ENCODE results near the gene OSBPL7.

The OSBPL7 gene

DNA sequence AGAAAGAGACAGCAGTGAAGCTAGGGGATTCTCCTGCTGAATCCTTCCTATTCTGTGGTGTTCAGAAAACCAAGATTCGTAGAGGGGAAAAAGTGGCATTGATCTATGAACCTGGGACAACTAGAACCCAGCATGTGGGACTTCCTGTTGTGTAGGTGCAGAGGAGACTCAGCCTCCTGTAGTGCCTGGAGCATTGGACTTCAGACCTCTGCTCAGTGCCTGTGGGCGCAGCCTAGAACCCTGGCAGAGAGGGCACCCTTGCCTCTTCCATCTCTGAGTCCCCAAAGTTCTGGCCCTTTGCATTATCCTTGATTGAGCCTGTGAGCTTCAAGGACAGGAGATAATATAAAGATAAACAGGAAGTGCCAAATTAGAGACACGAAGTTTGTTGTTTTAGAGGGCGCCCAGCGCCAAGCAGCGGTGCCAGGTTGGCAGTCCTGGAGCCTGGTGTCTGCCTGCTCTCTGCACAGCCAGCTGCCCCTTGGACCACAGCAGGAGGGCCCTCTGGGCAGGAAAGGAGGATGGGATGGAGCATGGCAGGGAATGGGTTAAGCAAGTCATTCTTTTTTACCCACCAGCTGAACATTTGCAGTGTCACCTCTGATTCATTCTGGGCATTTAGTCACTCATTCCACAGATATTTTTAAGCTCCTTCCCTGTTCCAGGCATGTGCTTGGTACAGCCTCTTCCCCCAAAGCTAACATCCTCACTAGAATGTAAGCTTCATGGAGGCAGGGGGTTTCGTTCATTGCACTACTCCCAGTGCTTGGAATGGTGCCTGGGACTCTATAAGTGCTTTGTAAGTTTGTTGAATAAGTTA is 41.2 kb upstream of the OSBPL7 start:
- DNase-seq (ENCODE audit: insufficient read length, low spot score) (no peak), FAIRE-seq (no peak)
- TF ChIP-seq POU2F2 (IDR thresholded peaks at IDR 0.05; ENCODE audit: low read depth, low read length) (no peak), SPI1 (IDR thresholded peaks at IDR 0.05; ENCODE audit: low read depth, low read length) (peak; percentile 9; the same call in 1 of the 2 replicates), PAX5 (IDR thresholded peaks at IDR 0.05; ENCODE audit: insufficient read depth, low read length, severe bottlenecking) (no peak)

GRCh38 chr17:47860386-47860785 is 38.8 kb upstream of the OSBPL7 start:
- no peak for FAIRE-seq
- TF ChIP-seq POLR2AphosphoS5 (IDR thresholded peaks at IDR 0.05; ENCODE audit: low read depth, low read length) (no peak), TAF1 (IDR thresholded peaks at IDR 0.05; ENCODE audit: low read depth, low read length) (no peak), POU2F2 (IDR thresholded peaks at IDR 0.05; ENCODE audit: low read depth, low read length) (no peak), POLR2A (IDR thresholded peaks at IDR 0.05; ENCODE audit: low read depth, low read length) (no peak), SPI1 (IDR thresholded peaks at IDR 0.05; ENCODE audit: low read depth, low read length) (no peak), PAX5 (IDR thresholded peaks at IDR 0.05; ENCODE audit: insufficient read depth, low read length, severe bottlenecking) (no peak)
- DNase-seq (ENCODE audit: insufficient read length, low spot score): no peak

GRCh38 chr17:47857551-47858455 is 36.2 kb upstream of the OSBPL7 start:
- FAIRE-seq: no peak
- no peak for DNase-seq (ENCODE audit: insufficient read length, low spot score)
- no peak for TF ChIP-seq POLR2AphosphoS5 (IDR thresholded peaks at IDR 0.05; ENCODE audit: low read depth, low read length)
- TF ChIP-seq TAF1 (IDR thresholded peaks at IDR 0.05; ENCODE audit: low read depth, low read length): no peak
- no peak for TF ChIP-seq POU2F2 (IDR thresholded peaks at IDR 0.05; ENCODE audit: low read depth, low read length)
- TF ChIP-seq PAX5 (IDR thresholded peaks at IDR 0.05; ENCODE audit: insufficient read depth, low read length, severe bottlenecking): no peak
- TF ChIP-seq SPI1 (IDR thresholded peaks at IDR 0.05; ENCODE audit: low read depth, low read length): no peak
- no peak for TF ChIP-seq POLR2A (IDR thresholded peaks at IDR 0.05; ENCODE audit: low read depth, low read length)

DNA sequence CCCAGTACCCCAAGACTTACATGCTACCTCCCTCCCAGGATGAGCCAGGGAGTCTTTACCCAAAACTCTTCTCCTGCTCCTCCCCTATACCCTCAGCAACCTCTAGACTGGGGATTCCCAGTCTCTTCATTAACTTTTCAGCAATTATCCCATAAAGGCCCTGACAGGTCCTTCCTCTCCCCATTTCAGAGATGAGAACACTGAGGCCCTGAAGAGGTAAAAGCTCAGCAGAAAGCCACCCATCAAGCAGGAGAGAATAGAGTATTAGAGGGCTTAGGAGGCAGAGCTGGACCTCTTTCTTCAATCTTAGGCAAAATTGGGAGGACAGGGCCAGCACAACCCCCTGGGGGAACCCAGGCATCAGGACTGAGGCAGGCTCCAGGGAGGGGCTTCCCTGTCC is 35.2 kb upstream of the OSBPL7 start:
- no peak for TF ChIP-seq PAX5 (IDR thresholded peaks at IDR 0.05; ENCODE audit: insufficient read depth, low read length, severe bottlenecking)
- TF ChIP-seq POLR2AphosphoS5 (IDR thresholded peaks at IDR 0.05; ENCODE audit: low read depth, low read length): no peak
- no peak for TF ChIP-seq POU2F2 (IDR thresholded peaks at IDR 0.05; ENCODE audit: low read depth, low read length)
- TF ChIP-seq POLR2A (IDR thresholded peaks at IDR 0.05; ENCODE audit: low read depth, low read length): no peak
- no peak for TF ChIP-seq SPI1 (IDR thresholded peaks at IDR 0.05; ENCODE audit: low read depth, low read length)
- no peak for TF ChIP-seq TAF1 (IDR thresholded peaks at IDR 0.05; ENCODE audit: low read depth, low read length)
- no peak for DNase-seq (ENCODE audit: insufficient read length, low spot score)
- FAIRE-seq: no peak

GRCh38 chr17:47855737-47856136 is 34.1 kb upstream of the OSBPL7 start:
- no peak for DNase-seq (ENCODE audit: insufficient read length, low spot score)

GRCh38 chr17:47853616-47854015 is 32.0 kb upstream of the OSBPL7 start:
- TF ChIP-seq SPI1 (IDR thresholded peaks at IDR 0.05; ENCODE audit: low read depth, low read length) (no peak), POLR2A (IDR thresholded peaks at IDR 0.05; ENCODE audit: low read depth, low read length) (no peak), TAF1 (IDR thresholded peaks at IDR 0.05; ENCODE audit: low read depth, low read length) (no peak), POU2F2 (IDR thresholded peaks at IDR 0.05; ENCODE audit: low read depth, low read length) (no peak), PAX5 (IDR thresholded peaks at IDR 0.05; ENCODE audit: insufficient read depth, low read length, severe bottlenecking) (no peak), POLR2AphosphoS5 (IDR thresholded peaks at IDR 0.05; ENCODE audit: low read depth, low read length) (no peak)
- DNase-seq (ENCODE audit: insufficient read length, low spot score) (no peak), FAIRE-seq (no peak)

More at GRCh38 chr17:47855737-47856136, 34.1 kb upstream of the OSBPL7 start:
- FAIRE-seq: no peak
- TF ChIP-seq POLR2AphosphoS5 (IDR thresholded peaks at IDR 0.05; ENCODE audit: low read depth, low read length) (no peak), TAF1 (IDR thresholded peaks at IDR 0.05; ENCODE audit: low read depth, low read length) (no peak), POLR2A (IDR thresholded peaks at IDR 0.05; ENCODE audit: low read depth, low read length) (no peak), SPI1 (IDR thresholded peaks at IDR 0.05; ENCODE audit: low read depth, low read length) (no peak), POU2F2 (IDR thresholded peaks at IDR 0.05; ENCODE audit: low read depth, low read length) (no peak), PAX5 (IDR thresholded peaks at IDR 0.05; ENCODE audit: insufficient read depth, low read length, severe bottlenecking) (no peak)

DNA sequence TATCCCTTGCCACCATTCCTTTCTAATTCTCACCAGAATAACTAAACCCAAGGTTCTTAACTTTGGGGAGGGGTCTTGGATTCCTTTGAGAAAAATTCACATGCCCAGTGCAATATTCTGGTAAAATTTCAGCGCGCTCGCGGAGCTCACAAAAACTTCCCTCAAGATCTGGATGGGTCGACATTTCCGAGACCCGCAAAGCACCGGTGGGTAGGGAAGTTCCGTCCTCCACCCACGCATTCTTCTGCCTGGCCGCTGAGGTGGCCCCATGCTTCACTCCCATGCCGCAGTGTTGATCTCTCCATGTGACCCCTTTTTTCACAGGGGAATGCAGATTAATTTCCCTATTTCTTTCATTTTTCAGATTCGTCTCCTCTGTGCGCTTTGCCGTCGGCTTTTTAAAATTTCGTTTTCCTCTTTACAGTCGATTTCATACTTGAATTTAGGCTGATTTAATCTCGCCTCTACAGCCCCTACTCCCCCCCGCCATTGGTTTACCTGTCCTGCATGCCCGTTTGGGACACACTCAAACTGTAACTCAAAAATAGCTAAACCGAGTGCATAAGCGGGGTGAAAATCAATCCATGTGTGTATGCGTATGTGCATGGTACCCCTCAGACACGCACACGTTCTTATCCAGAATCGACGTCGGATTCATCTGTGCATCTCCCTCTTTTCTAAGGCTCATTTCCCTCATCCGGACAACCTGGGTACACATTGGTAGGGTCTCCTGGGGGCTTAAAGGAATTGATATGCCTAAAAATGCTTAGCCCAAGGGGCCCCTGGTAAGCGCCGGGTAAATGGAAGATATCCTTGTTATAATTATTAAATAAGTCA is 30.7 kb upstream of the OSBPL7 start:
- TF ChIP-seq POU2F2 (IDR thresholded peaks at IDR 0.05; ENCODE audit: low read depth, low read length) (no peak), SPI1 (IDR thresholded peaks at IDR 0.05; ENCODE audit: low read depth, low read length) (no peak), TAF1 (IDR thresholded peaks at IDR 0.05; ENCODE audit: low read depth, low read length) (no peak), PAX5 (IDR thresholded peaks at IDR 0.05; ENCODE audit: insufficient read depth, low read length, severe bottlenecking) (no peak)
- DNase-seq (ENCODE audit: insufficient read length, low spot score) (no peak), FAIRE-seq (peak; percentile 58)

DNA sequence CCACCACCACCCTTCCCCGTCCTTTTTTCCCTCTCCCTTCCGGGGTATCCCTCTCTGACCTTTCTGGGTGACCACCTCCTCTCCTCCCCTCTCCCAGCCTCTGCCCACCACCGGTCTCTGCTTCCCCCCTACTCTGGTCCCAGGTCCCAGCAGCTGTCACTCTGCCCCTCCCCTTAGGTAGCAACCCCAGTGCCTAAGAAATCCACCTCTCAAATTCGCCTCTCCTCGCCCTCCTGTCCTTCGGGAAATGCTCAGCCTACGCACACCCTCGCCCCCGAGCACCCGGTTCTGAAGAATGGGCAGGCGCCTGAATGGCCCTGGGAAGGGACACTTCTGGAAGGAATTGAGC is 30.1 kb upstream of the OSBPL7 start:
- DNase-seq (ENCODE audit: insufficient read length, low spot score): no peak
- no peak for TF ChIP-seq TAF1 (IDR thresholded peaks at IDR 0.05; ENCODE audit: low read depth, low read length)
- no peak for TF ChIP-seq PAX5 (IDR thresholded peaks at IDR 0.05; ENCODE audit: insufficient read depth, low read length, severe bottlenecking)
- no peak for TF ChIP-seq POLR2AphosphoS5 (IDR thresholded peaks at IDR 0.05; ENCODE audit: low read depth, low read length)
- TF ChIP-seq POU2F2 (IDR thresholded peaks at IDR 0.05; ENCODE audit: low read depth, low read length): no peak
- no peak for TF ChIP-seq SPI1 (IDR thresholded peaks at IDR 0.05; ENCODE audit: low read depth, low read length)
- no peak for TF ChIP-seq POLR2A (IDR thresholded peaks at IDR 0.05; ENCODE audit: low read depth, low read length)
- no peak for FAIRE-seq

All from GM12891 (cell line).